Loucy (cell line): Measurements from ENCODE around the gene CPVL.

Source experiments
- CTCF ChIP-seq: fragments of 200-600 bp; sonication (generic); conservative IDR thresholded peaks from 2 replicates; pipeline ENCODE4 v1.5.1; 2014; ENCODE audit warnings: mild to moderate bottlenecking, antibody characterized with exemption, low read length
- EZH2phosphoT487 ChIP-seq: fragments of 200-600 bp; IDR thresholded peaks from 2 replicates; pipeline ENCODE4 v1.6.1; 2018; ENCODE audit warnings: antibody characterized with exemption, mild to moderate bottlenecking, moderate library complexity, borderline replicate concordance

- TF ChIP-seq CTCF, result no peak
- no peak for TF ChIP-seq EZH2phosphoT487
Observed at GRCh38 chr7:29095631-29096445, 50.5 kb downstream of the CPVL start.
